NCI-H1417 (cell line): ENCODE data around the gene CEL.
"Not testable (repeated sequence)": the region's sequence is repeated elsewhere in the genome, so short reads cannot be mapped to it uniquely, and the experiment has no call there.

Experiments
- DNase-seq, 3 experiments: peaks; one replicate each; lab custom pipeline; 2025; lab: John Stamatoyannopoulos, UW

The CEL gene

GRCh38 chr9:133064241-133065069 lies 2.7 kb downstream of the CEL start:
- DNase-seq = no peak

- no peak for DNase-seq
Measured at GRCh38 chr9:133065070-133065388, 3.2 kb downstream of the CEL start.

GRCh38 chr9:133066181-133066983 lies 4.6 kb downstream of the CEL start:
- DNase-seq = no peak

GRCh38 chr9:133067006-133067405 lies 5.2 kb downstream of the CEL start:
- no peak for DNase-seq

- no peak for DNase-seq
Measured at GRCh38 chr9:133067813-133068212, 6.0 kb downstream of the CEL start.

- DNase-seq = not testable (repeated sequence)
Measured at GRCh38 chr9:133068431-133068830, 6.7 kb downstream of the CEL start.

- not testable (repeated sequence) for DNase-seq
Measured at GRCh38 chr9:133070500-133070961, 8.8 kb downstream of the CEL start.

- DNase-seq = not testable (repeated sequence)
Measured at GRCh38 chr9:133070985-133071384, 9.2 kb downstream of the CEL start.

GRCh38 chr9:133071484-133072150 lies 9.8 kb downstream of the CEL start:
- DNase-seq = no peak

GRCh38 chr9:133072210-133072609 lies 10.4 kb downstream of the CEL start:
- DNase-seq = not testable (repeated sequence)

GRCh38 chr9:133073086-133074014 lies 11.6 kb downstream of the CEL start:
- DNase-seq = no peak

GRCh38 chr9:133074111-133074651 lies 12.4 kb downstream of the CEL start:
- DNase-seq = no peak

- DNase-seq = no peak
Measured at GRCh38 chr9:133075925-133076630, 14.3 kb downstream of the CEL start.

GRCh38 chr9:133076691-133077090 lies 14.9 kb downstream of the CEL start:
- no peak for DNase-seq

GRCh38 chr9:133078486-133078885 lies 16.7 kb downstream of the CEL start:
- DNase-seq = no peak

GRCh38 chr9:133080161-133080560 lies 18.4 kb downstream of the CEL start:
- no peak for DNase-seq

GRCh38 chr9:133080786-133081779 lies 19.3 kb downstream of the CEL start:
- DNase-seq = peak in 2 of 3 experiments; percentile 13 to 32

- DNase-seq = peak in 2 of 3 experiments; percentile 56 to 72
Measured at GRCh38 chr9:133081957-133082644, 20.3 kb downstream of the CEL start.

- not testable (repeated sequence) for DNase-seq
Measured at GRCh38 chr9:133083688-133084087, 21.9 kb downstream of the CEL start.
